GM12801 (cell line): Measurements from ENCODE around the gene LMNTD2.

ENCODE experiments used
- CTCF ChIP-seq: IDR thresholded peaks from one replicate; pipeline ENCODE4 v1.5.1; 2011; ENCODE audit warnings: control low read depth; ENCODE audit not compliant: insufficient read length; ENCODE audit errors: extremely low read depth

LMNTD2 gene

GRCh38 chr11:569158-569885, 8.8 kb upstream of the LMNTD2 start:
- TF ChIP-seq CTCF = no peak

DNA sequence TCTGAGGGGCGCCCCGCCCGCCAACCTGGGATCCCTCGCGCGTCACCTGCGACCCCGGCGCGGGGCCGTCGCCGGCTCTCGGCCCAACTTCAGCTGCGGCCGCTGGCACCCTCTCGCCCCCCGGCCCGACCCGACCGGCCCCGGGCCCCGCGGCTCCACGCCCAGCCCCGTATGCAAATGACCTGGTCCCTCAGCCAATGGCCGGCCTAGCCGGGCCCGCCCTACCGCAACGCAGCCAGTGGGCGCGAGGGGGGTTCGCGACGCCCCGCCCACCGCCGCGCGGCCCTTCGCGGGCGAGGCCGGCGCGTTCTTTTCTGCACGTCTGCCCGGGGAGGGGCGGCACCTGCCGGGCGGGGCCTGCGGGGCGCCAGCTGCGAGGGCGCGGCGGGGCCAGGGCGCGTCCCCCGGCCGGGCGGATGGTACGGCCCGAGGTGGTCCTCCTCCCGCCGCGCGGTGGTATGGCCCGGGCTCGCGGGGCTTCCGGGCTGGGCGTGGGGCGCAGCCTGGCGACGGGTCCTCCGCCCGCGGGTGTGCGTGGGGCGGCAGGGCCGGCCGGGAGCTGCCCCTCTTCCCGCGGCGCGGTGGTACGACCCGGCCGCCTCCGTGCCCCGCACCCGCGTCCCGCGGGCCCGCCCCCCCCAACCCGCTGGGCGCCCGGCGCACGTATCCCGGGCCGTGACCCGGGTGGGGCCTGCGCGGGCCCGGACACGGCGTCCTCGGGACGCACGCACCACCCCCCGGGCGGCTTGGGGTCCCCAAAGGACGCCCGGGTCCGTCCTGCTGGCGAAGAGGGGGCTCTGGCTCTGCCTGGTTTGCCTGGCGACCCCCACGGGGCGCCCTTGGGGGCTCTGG, 8.0 kb upstream of the LMNTD2 start:
- TF ChIP-seq CTCF = no peak

DNA sequence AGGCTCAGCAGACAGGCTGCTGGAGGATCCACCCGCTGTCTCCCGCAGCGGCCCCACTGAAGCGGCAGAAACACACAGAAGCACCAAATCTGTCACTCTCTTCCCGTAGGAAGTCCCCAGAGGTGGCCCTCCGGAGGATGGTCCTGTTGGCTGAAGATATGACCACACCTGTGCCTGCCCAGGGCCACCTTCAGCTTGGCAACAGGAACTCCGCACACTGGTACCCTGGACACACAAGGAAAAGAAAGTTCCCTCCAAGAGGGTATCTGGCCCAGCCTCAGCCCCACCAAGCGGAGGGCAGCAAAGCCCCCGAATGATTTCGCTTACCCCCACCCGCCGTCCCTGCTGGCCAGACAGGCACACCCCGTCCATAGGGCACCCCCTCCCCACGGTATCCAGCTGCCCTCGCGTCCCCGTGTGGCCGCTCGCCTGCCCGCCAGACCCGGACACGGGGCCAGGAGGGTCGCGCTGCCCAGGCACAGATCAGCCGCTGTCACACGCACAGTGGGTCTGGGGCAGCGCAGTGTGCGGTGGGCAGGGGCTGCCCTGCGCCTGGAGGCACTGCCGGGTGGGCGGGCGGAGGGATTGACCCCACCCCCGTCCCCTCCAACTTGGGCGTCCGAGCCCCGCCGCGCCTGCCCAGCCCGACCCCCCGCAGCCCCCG, 7.2 kb upstream of the LMNTD2 start:
- TF ChIP-seq CTCF = no peak

DNA sequence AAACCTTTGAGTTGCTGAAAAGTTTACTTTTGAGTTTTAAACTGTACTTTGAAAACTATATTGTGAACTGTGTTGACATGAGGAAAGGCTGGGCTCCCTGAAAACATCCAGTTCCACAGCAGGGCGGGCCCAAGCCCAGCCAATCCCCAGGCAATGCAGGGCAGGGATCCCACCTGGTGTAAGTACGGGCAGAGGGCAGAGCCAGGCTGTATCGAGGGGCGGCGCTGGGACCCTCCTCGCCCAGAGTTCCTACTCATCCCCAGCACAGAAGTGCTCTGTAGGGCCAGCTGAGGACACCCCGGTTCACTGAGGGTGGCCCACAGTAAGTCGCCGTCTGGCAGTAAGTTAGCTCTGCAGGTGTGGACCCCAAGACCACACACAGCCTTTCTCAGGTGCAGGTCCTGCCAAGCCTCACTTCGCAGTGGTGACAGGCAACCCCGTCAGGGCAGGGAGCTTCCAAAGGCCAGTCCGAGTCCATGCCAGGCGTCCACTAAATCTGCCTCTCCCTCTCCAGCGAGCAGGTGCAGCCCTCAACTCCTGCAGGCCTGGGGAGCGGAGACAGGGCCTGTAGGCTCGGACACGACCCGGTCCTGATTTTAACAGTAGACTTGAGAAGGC, 6.6 kb upstream of the LMNTD2 start:
- no peak for TF ChIP-seq CTCF

DNA sequence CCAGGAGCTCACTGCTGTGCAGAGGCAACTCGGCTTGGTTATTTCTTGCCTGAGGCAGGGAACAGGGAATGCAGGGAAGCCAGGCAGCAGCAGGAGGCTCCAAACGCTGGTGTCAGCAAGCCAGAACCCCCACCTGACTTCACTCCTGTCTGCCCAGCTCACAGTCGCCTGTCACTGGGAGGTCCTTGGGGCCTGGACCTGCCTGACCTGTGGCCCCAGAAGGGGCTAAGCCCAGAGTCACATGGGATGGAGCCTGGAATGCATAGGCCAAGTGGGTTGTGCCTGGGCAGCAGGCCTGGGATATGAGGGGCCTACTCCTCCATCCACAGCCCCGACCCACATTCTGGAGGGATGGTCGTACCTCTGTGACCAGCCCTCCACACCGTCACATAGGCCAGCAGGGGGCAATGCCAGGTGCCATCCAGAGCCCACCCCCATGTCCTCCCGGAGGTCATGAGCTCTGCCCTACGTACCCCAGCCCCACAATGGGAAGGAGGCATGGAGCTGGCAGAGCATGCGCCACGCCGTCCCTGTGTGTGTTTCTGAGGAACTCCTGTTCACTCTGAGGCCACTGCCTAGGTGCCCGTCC, 5.5 kb upstream of the LMNTD2 start:
- no peak for TF ChIP-seq CTCF

- TF ChIP-seq CTCF = no peak
These were observed 3.5 kb upstream of the LMNTD2 start for GRCh38 chr11:563812-564578.
